A549 (cell line): ENCODE data around the gene PPM1M. TPM values are rescaled to one million over a fixed set of nuclear protein-coding genes. Genes with fewer than 3 reads are reported as not detected.
"Not testable (repeated sequence)": the region's sequence is repeated elsewhere in the genome, so short reads cannot be mapped to it uniquely, and the experiment has no call there.

Experiments used
- ATAC-seq, 2 experiments: fragments of 200-7000 bp in 1 of 2; fragments of >200 bp in 1 of 2; cut with Nextera tagmentation in 1 of 2; cut with Tn5 transposase in 1 of 2; 3 replicates each; pipeline versions ENCODE4 v1.8.0 to v1.9.1; 2018 to 2020; ENCODE audit warnings: mild to moderate bottlenecking in 1 of 2, moderate library complexity in 1 of 2
- CTCF ChIA-PET: fragments of 300-600 bp; sonication (Branson Sonifier 250); formaldehyde crosslinking; extraction: SDS; loops from one replicate; lab custom pipeline; 2021; ENCODE audit warnings: antibody characterized with exemption, inconsistent platforms; lab: Yijun Ruan, JAX
- POLR2A ChIA-PET: fragments of 350-600 bp; formaldehyde crosslinking; extraction: SDS; loops from one replicate; lab custom pipeline; 2021; ENCODE audit warnings: antibody characterized with exemption, inconsistent platforms; lab: Yijun Ruan, JAX
- DNase-seq, 2 experiments: peaks; one replicate each; pipeline versions ENCODE4 v3.0.0 to v3.0.0-alpha.2; 2011 to 2016; ENCODE audit warnings: low read depth in 1 of 2, low spot score in 1 of 2
- FAIRE-seq: peaks from 2 replicates; lab custom pipeline; 2011; peaks lifted over from hg19 to GRCh38; lab: Jason Lieb, UNC
- H3K27ac ChIP-seq, 2 experiments: fragments of >200 bp; sonication (Bioruptor Twin); formaldehyde crosslinking; 3 replicates each; pipeline ENCODE4 v1.5.1; 2016 to 2017
- H3K4me1 ChIP-seq: fragments of >200 bp; sonication (Bioruptor Twin); formaldehyde crosslinking; 3 replicates; pipeline ENCODE4 v1.6.1; 2016
- H3K4me2 ChIP-seq: fragments of >200 bp; sonication (Bioruptor Twin); formaldehyde crosslinking; 3 replicates; pipeline ENCODE4 v1.6.1; 2016
- H3K4me3 ChIP-seq: fragments of >200 bp; sonication (Bioruptor Twin); formaldehyde crosslinking; 3 replicates; pipeline ENCODE4 v1.5.1; 2016
- H3K9me3 ChIP-seq: fragments of >200 bp; sonication (Bioruptor Twin); formaldehyde crosslinking; 3 replicates; pipeline ENCODE4 v1.6.1; 2016
- CBX2 ChIP-seq: fragments of 200-600 bp; sonication (generic); IDR thresholded peaks from 2 replicates; pipeline ENCODE4 v1.6.1; 2016; ENCODE audit warnings: low read depth, mild to moderate bottlenecking, borderline replicate concordance
- CBX8 ChIP-seq: fragments of 200-600 bp; sonication (generic); IDR thresholded peaks from 2 replicates; pipeline ENCODE4 v1.6.1; 2016
- ELK1 ChIP-seq: fragments of 150-350 bp; IDR thresholded peaks from 2 replicates; pipeline ENCODE4 v1.6.1; 2014; ENCODE audit warnings: low read depth, mild to moderate bottlenecking, low read length
- ESRRA ChIP-seq: fragments of 150-350 bp; IDR thresholded peaks from 2 replicates; pipeline ENCODE4 v1.6.1; 2014; ENCODE audit warnings: mild to moderate bottlenecking, low read length, borderline replicate concordance
- GATA3 ChIP-seq: IDR thresholded peaks from 2 replicates; pipeline ENCODE4 v1.6.1; 2012; ENCODE audit warnings: borderline replicate concordance
- HEYL ChIP-seq: fragments of 250-450 bp; sonication (Bioruptor Pico); IDR thresholded peaks from 2 replicates; pipeline ENCODE4 v1.8.0; 2021; ENCODE audit warnings: mild to moderate bottlenecking, moderate library complexity
- JUNB ChIP-seq: fragments of >200 bp; sonication (Bioruptor Twin); formaldehyde crosslinking; IDR thresholded peaks from 2 replicates; pipeline ENCODE4 v1.6.1; 2016
- KDM1A ChIP-seq: fragments of 200-600 bp; sonication (generic); IDR thresholded peaks from 2 replicates; pipeline ENCODE4 v1.6.1; 2016; ENCODE audit warnings: low read depth, mild to moderate bottlenecking
- KDM5A ChIP-seq: fragments of 200-600 bp; sonication (generic); IDR thresholded peaks from 2 replicates; pipeline ENCODE4 v1.6.1; 2016; ENCODE audit warnings: antibody characterized with exemption, mild to moderate bottlenecking
- MAZ ChIP-seq: fragments of 150-350 bp; IDR thresholded peaks from 2 replicates; pipeline ENCODE4 v1.6.1; 2014; ENCODE audit warnings: antibody characterized with exemption, low read depth, low read length, borderline replicate concordance
- NPAS2 ChIP-seq: fragments of 250-450 bp; sonication (Bioruptor Pico); IDR thresholded peaks from 2 replicates; pipeline ENCODE4 v1.8.0; 2022; ENCODE audit warnings: mild to moderate bottlenecking, moderate library complexity, borderline replicate concordance
- PHF8 ChIP-seq: fragments of 200-600 bp; sonication (generic); IDR thresholded peaks from 2 replicates; pipeline ENCODE4 v1.6.1; 2016; ENCODE audit warnings: low read depth, mild to moderate bottlenecking, antibody characterized with exemption, moderate library complexity, borderline replicate concordance
- POLR2A ChIP-seq: IDR thresholded peaks from 2 replicates; pipeline ENCODE4 v1.6.1; 2012; ENCODE audit warnings: mild to moderate bottlenecking, low read length
- POLR2AphosphoS2 ChIP-seq: conservative IDR thresholded peaks from 2 replicates; pipeline ENCODE4 v1.6.1; 2012; ENCODE audit warnings: low read length, improper control_type of control experiment, inconsistent platforms
- RCOR1 ChIP-seq: fragments of 150-350 bp; IDR thresholded peaks from 2 replicates; pipeline ENCODE4 v1.6.1; 2014; ENCODE audit warnings: antibody characterized with exemption, low read length, low read depth
- RNF2 ChIP-seq: fragments of 200-600 bp; sonication (generic); IDR thresholded peaks from 2 replicates; pipeline ENCODE4 v1.6.1; 2016; ENCODE audit warnings: low read depth, mild to moderate bottlenecking, antibody characterized with exemption, moderate library complexity, borderline replicate concordance
- WGBS: methylation state at CpG from one replicate; pipeline ENCODE4 v1.1.6; 2017; ENCODE audit errors: missing lambda C conversion rate; 5-methylcytosine and 5-hydroxymethylcytosine counted together
- polyA plus RNA-seq, 4 experiments: library from polyadenylated mRNA; depleted of rRNA in 3 of 4; stranded (reverse); fragments of >200 nt; fragmentation: RNase III in 1 of 4; extraction: RNeasy Plus Mini Kit Qiagen cat#74134 plus additional on column Dnase treatment in 1 of 4; gene quantifications; 2 replicates in 3 of 4; 3 replicates in 1 of 4; pipeline ENCODE4 v1.2.3, GENCODE V29; 2011 to 2017

The PPM1M gene
- polyA plus RNA-seq, 2 of the 4 experiments (the other 2 are of a cell fraction) = 5.9 to 6.3 TPM

DNA sequence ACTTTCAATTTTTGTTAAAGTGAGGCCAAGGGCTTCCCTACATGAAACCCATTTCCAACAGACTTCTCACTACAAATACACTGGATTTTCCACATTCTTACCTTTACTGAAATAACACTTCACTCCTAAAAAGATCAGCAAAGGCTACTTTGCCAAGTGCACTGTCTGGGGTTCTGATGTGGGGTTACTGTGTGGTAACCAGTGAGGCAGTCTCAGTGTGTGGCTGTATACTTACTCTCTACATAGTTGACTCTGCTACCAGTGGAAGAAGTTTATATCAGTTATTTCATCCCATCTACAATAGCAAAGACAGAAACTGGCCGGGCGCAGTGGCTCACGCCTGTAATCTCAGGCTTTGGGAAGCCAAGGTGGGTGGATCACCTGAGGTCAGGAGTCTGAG is 27.3 kb downstream of the PPM1M start:
- CTCF ChIA-PET = interaction anchor here (0.6 to 1.3 kb wide), 2 partner anchors 34 to 52 kb away, joined by 3 read pairs; partner anchors contain the start of gene TWF2
- TF ChIP-seq MAZ = no peak
- no peak for TF ChIP-seq HEYL
- TF ChIP-seq NPAS2 = no peak
- no peak for TF ChIP-seq KDM1A
- TF ChIP-seq GATA3 = no peak
- TF ChIP-seq JUNB = no peak
- no peak for TF ChIP-seq RNF2
- no peak for TF ChIP-seq POLR2AphosphoS2
- no peak for TF ChIP-seq RCOR1
- no peak for TF ChIP-seq CBX8
- no peak for TF ChIP-seq KDM5A
- no peak for DNase-seq
- no peak overlapping the region for H3K4me3 ChIP-seq
- H3K9me3 ChIP-seq = no peaks in the 10 kb centered on the region
- no peak overlapping the region for H3K27ac ChIP-seq
- 100% methylated on average over 3 of the region's 3 CpGs for WGBS
- H3K4me1 ChIP-seq = peaks cover 19% of the 10 kb centered on the region; the same call in 2 of the 3 replicates
- ATAC-seq = no peak
- H3K4me2 ChIP-seq = no peak overlapping the region
- POLR2A ChIA-PET = no interaction called here
- FAIRE-seq = no peak

DNA sequence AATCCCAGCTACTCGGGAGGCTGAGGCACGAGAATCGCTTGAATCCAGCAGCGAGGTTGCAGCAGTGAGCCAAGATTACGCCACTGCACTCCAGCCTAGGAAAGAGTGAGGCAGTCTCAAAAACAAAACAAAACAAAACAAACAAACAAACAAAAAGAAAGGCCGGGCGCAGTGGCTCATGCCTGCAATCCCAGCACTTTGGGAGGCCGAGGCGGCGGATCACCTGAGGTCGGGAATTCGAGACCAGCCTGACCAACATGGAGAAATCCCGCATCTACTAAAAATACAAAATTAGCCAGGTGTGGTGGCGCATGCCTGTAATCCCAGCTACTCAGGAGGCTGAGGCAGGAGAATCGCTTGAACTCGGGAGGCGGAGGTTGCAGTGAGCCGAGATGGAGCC is 29.2 kb downstream of the PPM1M start:
- POLR2A ChIA-PET, CTCF ChIA-PET, H3K4me3 ChIP-seq, H3K4me2 ChIP-seq, ATAC-seq, H3K27ac ChIP-seq, FAIRE-seq, H3K9me3 ChIP-seq, DNase-seq: not testable (repeated sequence)
- peaks cover 25% of the 10 kb centered on the region; the same call in 2 of the 3 replicates for H3K4me1 ChIP-seq
- WGBS = 94% methylated on average over 18 of the region's 18 CpGs

DNA sequence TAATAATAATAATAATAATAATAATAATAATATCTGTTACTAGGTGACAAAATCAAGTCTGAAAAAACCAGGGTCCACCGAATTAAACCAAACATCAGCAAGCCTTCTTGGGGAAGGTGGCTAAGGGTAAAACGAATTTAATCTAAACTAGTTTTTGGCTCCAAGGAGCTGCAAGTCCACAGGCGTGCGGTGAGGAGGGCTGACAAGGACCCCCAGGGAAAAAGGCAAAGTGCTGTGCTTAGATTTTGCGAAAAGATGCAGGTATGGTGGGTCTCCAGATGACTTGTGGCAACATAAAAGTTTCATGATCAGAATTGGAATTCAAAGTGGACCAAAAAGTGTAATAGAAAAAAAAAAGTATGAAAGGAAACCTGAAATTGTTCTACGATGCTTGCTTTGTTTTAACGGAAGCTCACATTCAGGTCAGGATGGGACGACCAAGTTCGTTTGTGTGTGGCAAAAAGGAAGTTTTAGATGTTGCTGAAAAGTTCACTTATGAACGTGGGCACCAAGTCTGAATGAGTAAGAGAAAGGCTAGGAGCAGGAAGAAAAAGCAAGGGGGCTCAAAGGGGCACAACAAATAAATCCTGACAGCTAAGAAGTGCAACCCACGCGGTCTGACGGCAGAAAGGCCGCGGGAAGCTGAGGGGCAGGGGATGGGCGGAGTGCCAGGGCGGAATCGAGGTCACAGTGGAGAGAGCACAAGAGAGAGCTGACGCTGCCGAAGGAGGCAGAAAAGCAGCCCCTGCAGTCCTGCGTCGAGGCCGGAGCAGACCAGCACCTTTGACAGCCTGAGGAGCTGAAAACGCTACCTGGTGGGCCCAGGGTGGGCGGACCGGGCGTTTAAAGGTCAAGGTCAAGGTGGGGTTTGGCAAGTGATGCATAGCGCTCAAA is 31.8 kb downstream of the PPM1M start:
- H3K4me2 ChIP-seq = peak overlapping the region; percentile 89
- peak overlapping the region; percentile 73 for H3K4me3 ChIP-seq
- ATAC-seq (peak; percentile 11 to 55; a peak in 4 of 6 replicates), DNase-seq (peak; percentile 34 to 38), FAIRE-seq (no peak)
- 1% methylated on average over 27 of the region's 28 CpGs for WGBS
- H3K27ac ChIP-seq = peak overlapping the region; percentile 98
- CTCF ChIA-PET = interaction anchor here (0.7 to 5.1 kb wide), 11 partner anchors 12 to 62 kb away, joined by 3 to 20 read pairs (median 5); partner anchors contain the start of gene TWF2
- POLR2A ChIA-PET = interaction anchor here (0.6 to 2.4 kb wide), 9 partner anchors 10 to 62 kb away, joined by 3 to 30 read pairs (median 4); partner anchors contain the start of genes GLYCTK, PPM1M and TWF2
- H3K4me1 ChIP-seq = peaks cover 32% of the 10 kb centered on the region
- TF ChIP-seq ELK1 (no peak), POLR2A (0 out of 2 replicates have a peak, but pooled peaks have one; percentile 15), ESRRA (peak; percentile 44; the same call in 1 of the 2 replicates)
- H3K9me3 ChIP-seq = no peaks in the 10 kb centered on the region

- Histone ChIP-seq H3K4me3 (peak overlapping the region; percentile 73), H3K27ac (peak overlapping the region; percentile 98)
- TF ChIP-seq PHF8 = peak; percentile 60
- no peak for TF ChIP-seq CBX2
- TF ChIP-seq, all 56 proteins: peak for 1
- ATAC-seq = peak; percentile 80 to 89
- no peaks in the 10 kb centered on the region for H3K9me3 ChIP-seq
- peak overlapping the region; percentile 89 for H3K4me2 ChIP-seq
- POLR2A ChIA-PET = interaction anchor here (0.7 to 2.4 kb wide), 11 partner anchors 10 to 282 kb away, joined by 3 to 30 read pairs (median 4); partner anchors contain the start of genes GLYCTK, POC1A, PPM1M and RPL29
- 1% methylated on average over 30 of the region's 54 CpGs for WGBS
- H3K4me1 ChIP-seq = peaks cover 39% of the 10 kb centered on the region
- no peak for FAIRE-seq
- DNase-seq = peak; percentile 33 to 64
- CTCF ChIA-PET = interaction anchor here (0.6 to 5.1 kb wide), 14 partner anchors 11 to 61 kb away, joined by 3 to 20 read pairs (median 5); partner anchors contain the start of gene TWF2
Measured at GRCh38 chr3:52277972-52278509, 32.5 kb downstream of the PPM1M start.
